ENCODE measurements around the gene ADAMTS14.

DNA sequence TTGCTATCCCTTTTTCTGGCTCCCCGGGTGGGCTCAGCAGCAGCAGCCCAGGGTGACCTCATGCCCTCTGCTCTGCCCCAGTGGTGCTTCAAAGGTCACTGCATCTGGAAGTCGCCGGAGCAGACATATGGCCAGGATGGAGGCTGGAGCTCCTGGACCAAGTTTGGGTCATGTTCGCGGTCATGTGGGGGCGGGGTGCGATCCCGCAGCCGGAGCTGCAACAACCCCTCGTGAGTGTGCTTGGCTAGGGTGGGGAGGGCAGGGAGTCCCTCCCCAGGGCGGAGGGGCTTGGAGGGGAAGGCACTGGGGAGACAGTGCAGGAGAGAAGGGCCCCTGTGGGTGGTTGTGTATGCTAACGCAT lies 66.4 kb downstream of the ADAMTS14 start:
- TF ChIP-seq CTCF (optimal IDR thresholded peaks at IDR 0.05 in 1 of 3, IDR thresholded peaks at IDR 0.05 in 1 of 3, conservative IDR thresholded peaks at IDR 0.05 in 1 of 3; ENCODE audit: extremely low read depth in 1 of 3, insufficient read depth in 2 of 3, low read length in 3 of 3) (no peak), EZH2 (IDR thresholded peaks at IDR 0.05; ENCODE audit: low read length) (no peak)
